SKM-1 treated with dmso at 0.1 percent for 144 hours (cell line): Measurements from ENCODE around the gene TM2D3.

Source experiments
- DNase-seq: peaks from one replicate; lab custom pipeline; 2025; ENCODE audit not compliant: unreplicated experiment; lab: John Stamatoyannopoulos, UW

Gene TM2D3

DNA sequence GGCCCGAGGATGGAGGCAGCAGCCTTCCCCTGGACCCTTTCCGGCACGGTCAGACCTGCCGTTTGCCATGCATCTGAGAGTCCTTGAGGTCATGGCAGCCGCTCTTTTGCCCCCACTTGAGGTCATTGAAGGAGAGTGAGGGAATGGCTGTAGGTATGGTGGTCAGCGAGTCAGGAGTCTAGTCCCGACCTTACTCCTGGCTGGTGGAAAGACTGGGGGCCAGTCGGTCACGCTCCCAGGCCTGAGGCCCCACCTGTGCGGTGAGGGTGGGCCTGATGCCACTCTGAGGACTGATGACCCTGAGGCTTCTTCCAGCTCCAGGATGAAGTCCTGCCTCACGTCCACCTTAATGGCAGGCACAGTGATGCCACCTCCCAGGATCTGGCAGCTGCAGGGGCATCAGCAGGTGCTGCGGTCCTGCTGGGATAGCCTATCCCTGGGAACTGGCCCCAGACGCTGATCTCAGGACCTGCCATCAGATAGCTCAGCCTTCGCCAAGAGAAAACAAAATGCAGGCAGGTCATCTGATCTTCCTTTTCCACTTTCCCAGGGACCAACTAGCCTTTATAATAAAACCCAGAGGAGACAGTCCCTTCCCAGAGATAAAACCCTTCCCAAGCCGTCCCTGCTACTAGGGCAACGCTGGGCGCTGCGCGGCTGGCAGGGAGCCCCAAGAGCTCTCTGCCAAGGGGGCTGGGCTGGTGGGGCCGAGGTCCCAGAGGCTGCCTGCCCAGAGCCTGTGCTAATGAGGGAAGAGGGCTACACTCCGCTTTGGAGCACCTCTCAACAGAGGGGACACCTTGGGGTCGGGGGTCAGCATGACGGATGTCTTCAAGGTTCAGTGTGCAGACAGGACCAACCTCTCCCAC is 42.2 kb downstream of the TM2D3 start:
- no peak for DNase-seq

DNA sequence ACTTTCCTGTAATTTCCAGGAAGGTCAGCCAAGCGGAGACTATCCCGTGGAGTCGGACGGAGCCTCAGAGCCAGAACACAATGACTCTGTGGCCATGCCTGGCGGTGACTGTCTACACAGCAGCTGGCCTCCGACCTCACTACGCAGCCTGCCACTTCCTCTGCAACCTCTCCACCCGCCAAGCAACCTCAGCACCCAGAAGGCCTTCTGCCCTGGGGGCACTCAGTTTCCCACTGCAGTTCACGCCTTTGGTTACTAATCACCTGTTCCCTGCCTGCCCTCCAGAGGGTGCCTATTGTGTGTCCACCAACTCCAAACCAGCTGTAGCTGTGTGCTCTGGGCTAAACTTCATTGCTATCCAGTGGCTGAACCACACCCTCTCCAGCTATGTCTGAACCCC is 44.0 kb downstream of the TM2D3 start:
- DNase-seq, result no peak

DNA sequence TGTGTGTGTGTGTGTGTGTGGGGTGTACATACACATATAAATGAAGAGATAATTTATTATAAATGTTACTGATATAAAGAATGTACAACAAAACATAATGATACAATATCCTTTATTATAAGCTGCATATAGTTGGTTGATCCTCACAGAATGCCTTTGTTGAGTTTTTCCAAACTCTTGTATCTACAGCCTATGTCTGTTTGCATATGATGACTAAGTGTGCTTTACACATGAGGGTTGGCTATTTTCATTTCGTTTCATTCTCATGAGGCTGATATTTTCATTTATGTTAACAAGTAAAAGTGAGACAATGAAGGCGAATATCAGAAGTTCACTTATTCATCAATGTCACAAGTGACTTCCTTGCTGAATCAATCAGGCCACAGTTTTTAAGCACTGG is 45.1 kb downstream of the TM2D3 start:
- DNase-seq, result no peak

DNA sequence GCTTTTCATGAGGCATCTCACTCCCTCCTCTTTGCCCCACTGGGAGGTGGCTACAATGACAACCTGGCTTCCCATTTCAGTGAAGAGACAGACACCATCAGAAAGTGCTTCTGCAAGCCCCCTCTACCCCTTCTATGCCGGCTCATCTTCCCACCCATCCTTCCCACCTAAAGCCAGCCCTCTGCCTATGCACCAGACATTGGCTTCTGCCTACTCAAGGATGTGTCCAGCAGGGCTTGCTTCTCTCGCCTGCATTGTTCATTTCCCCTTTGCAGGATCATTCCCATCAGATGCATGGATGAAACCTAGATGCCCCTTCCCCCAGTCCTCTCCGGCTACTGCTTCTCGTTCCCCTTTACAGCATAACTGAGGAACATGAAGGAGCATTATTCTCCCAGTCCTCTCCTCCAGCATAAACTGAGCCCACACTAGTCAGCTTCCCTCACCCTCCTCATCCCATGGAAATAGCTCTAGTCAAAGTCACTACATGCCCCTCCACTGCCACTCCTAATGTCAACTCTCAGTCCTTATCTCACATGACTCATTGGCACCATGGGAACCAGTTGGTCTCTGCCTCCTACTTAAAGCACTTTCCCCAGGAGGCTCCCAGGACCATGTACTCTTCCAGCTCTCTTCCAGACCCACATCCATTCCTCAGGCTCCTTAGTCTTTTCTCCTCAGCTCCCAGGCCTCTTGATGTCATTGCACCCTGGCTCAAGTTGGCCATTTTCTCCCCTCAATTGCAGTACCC is 47.9 kb downstream of the TM2D3 start:
- no peak for DNase-seq

DNA sequence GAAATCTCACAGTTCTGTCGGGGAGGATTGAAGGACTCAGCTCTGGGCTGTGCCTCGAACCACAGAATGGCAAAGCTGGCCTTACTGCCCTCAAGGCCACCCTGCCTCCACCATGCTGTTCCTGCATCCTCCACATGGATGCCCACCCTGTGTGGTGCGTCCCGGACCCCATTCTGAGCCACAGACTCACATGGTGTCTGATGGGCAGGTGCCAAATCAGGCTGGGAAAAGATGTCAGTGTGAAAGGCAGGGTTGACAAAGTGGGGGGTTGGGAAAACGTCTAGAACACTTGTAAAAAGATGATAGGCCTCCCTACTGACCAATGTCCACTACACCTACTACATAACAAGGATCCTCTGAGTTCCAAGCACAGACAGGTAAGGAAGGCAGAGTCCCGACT is 49.4 kb downstream of the TM2D3 start:
- DNase-seq, result no peak

DNA sequence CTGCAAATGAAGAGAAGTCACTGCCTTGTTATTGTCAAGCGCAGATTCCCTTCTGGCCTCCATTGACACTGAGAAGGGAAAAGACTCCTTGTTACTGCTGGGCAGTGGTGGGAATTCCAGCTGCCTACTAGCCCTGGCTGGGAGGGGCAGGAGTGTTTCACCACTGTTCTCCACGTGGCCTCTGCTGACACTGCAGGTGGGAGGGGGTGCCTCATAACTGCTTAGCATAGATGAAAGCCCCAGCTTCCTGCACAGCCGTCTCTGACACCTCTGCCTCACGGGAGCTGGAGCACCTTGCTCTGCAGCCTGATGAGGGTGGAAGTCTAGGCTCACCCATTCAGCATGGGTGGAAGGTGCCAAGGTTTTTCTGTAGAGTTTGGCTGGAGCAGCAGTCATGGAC is 52.1 kb downstream of the TM2D3 start:
- DNase-seq, result no peak

DNA sequence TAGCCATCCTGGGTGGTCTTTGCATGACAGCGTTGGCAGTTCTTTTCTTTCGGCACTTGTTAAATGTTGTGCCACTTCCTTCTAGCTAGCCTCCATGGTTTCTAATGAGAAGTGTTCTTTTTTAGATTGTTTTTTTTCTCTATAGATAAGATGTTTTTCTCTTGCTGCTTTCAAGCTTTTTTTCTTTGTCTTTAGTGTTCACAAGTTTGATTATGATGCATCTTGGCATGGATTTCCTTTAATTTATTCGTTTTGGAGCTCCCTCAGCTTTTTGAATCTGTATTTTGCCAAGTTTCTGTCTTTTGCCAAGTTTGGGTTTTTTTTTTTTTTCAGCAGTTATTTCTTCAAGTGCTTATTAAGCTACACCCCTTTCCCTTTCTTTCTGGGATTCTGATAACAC is 53.1 kb downstream of the TM2D3 start:
- no peak for DNase-seq

DNA sequence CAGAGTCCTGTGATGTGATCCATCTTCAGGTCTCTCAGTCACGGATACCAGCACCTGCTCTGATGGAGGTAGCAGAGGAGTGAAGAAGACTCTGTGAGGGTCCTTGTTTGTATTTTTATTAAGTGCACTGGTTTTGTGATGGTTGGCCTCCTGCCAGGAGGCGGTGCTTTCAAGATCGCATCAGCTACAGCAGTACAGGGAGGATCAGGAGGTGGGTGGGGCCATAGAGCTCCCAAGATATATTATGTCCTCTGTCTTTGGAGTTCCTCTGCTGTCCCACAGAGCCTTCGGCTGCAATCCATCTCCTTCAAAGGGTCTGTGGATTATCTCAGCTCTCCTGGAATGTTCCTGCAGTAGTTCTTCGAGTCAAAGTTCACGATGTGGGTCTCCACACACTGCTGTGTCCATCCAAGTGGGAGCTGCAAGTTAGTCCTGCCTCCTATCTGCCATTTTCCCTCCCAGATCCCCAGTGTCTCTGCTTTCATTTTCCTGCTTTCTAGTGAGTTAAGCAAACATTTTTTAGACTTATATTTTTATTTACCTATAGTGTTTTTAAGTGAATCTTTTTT is 54.7 kb downstream of the TM2D3 start:
- no peak for DNase-seq

DNA sequence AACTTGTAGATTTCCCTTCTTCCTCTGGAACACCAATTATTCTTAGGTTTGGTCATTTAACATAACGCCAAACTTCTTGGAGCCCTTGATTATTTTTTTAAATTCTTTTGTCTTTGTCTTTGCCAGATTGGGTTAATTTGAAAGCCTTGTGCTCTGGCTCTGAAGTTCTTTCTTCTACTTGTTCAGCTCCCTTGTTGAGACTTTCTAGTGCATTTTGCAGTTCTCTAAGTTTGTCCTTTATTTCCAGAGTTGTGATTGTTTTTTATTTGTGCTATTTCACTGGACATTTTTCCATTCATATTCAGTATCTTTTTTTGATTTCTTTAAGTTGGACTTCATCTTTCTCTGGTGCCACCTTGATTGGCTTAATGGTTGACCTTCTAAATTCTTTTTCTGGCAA is 55.5 kb downstream of the TM2D3 start:
- DNase-seq, result no peak
